CD1c-positive myeloid dendritic cell (primary cell): ENCODE data around the gene CCDC33.

ENCODE experiments used
- DNase-seq: peaks from one replicate; pipeline ENCODE4 v3.0.0-alpha.2; 2016; ENCODE audit errors: extremely low spot score

CCDC33 gene

GRCh38 chr15:74229686-74230085, 6.4 kb upstream of the CCDC33 start:
- no peak for DNase-seq

- DNase-seq: no peak
Observed at GRCh38 chr15:74231475-74231874, 4.7 kb upstream of the CCDC33 start.

GRCh38 chr15:74233373-74233772, 2.8 kb upstream of the CCDC33 start:
- no peak for DNase-seq

GRCh38 chr15:74233851-74234597, 2.1 kb upstream of the CCDC33 start:
- no peak for DNase-seq

GRCh38 chr15:74234598-74234875, 1.6 kb upstream of the CCDC33 start:
- no peak for DNase-seq

- DNase-seq: no peak
Observed at GRCh38 chr15:74239051-74239705, 3.1 kb downstream of the CCDC33 start.

- no peak for DNase-seq
Observed at GRCh38 chr15:74240002-74240568, 4.0 kb downstream of the CCDC33 start.

- no peak for DNase-seq
Observed at GRCh38 chr15:74240897-74241614, 4.9 kb downstream of the CCDC33 start.

- no peak for DNase-seq
Observed at GRCh38 chr15:74242441-74243185, 6.5 kb downstream of the CCDC33 start.

- no peak for DNase-seq
Observed at GRCh38 chr15:74243431-74243830, 7.3 kb downstream of the CCDC33 start.

GRCh38 chr15:74244822-74245341, 8.8 kb downstream of the CCDC33 start:
- DNase-seq: no peak

- no peak for DNase-seq
Observed at GRCh38 chr15:74245342-74245931, 9.3 kb downstream of the CCDC33 start.

GRCh38 chr15:74250266-74250665, 14.1 kb downstream of the CCDC33 start:
- no peak for DNase-seq

- DNase-seq: no peak
Observed at GRCh38 chr15:74251131-74251811, 15.1 kb downstream of the CCDC33 start.

- DNase-seq: no peak
Observed at GRCh38 chr15:74252291-74252690, 16.2 kb downstream of the CCDC33 start.

- DNase-seq: no peak
Observed at GRCh38 chr15:74252721-74253120, 16.6 kb downstream of the CCDC33 start.

GRCh38 chr15:74253211-74253921, 17.2 kb downstream of the CCDC33 start:
- no peak for DNase-seq

GRCh38 chr15:74257105-74257504, 21.0 kb downstream of the CCDC33 start:
- DNase-seq: no peak

- DNase-seq: no peak
Observed at GRCh38 chr15:74257623-74258022, 21.5 kb downstream of the CCDC33 start.
